Activated CD4-positive, alpha-beta T cell treated with anti-CD3 and anti-CD28 coated beads for 36 hours (primary cell): ENCODE measurements around the gene GNB1. TPM values are rescaled to one million over a fixed set of nuclear protein-coding genes. Genes with fewer than 3 reads are reported as not detected.
A peak's percentile ranks its signal among the peaks of the same experiment; 100 is the strongest.

Experiments
- ATAC-seq: fragments of 200-7000 bp; cut with Tn5 transposase; one replicate; pipeline ENCODE4 v1.10.0; 2021; ENCODE audit warnings: mild to moderate bottlenecking, moderate library complexity
- CTCF ChIA-PET: fragments of 350-600 bp; sonication (Branson Sonifier 250); formaldehyde crosslinking; loops from one replicate; lab custom pipeline; 2021; ENCODE audit warnings: antibody characterized with exemption; lab: Charles Lee
- POLR2A ChIA-PET: fragments of 350-600 bp; sonication (Branson Sonifier 250); formaldehyde crosslinking; loops from one replicate; lab custom pipeline; 2021; ENCODE audit warnings: antibody characterized with exemption, inconsistent platforms; lab: Charles Lee
- DNase-seq: peaks from one replicate; pipeline ENCODE4 v3.0.0-alpha.2; 2020
- H3K27ac Mint-ChIP-seq: one replicate; pipeline ENCODE4 v1.8.0; 2021; ENCODE audit warnings: mixed read lengths
- H3K27me3 Mint-ChIP-seq: one replicate; pipeline ENCODE4 v1.8.0; 2021; ENCODE audit warnings: mixed read lengths
- H3K36me3 Mint-ChIP-seq: one replicate; pipeline ENCODE4 v1.8.0; 2021; ENCODE audit warnings: low read depth, mixed read lengths
- H3K4me1 Mint-ChIP-seq: one replicate; pipeline ENCODE4 v1.8.0; 2021; ENCODE audit warnings: mixed read lengths
- H3K4me3 Mint-ChIP-seq: one replicate; pipeline ENCODE4 v1.8.0; 2021; ENCODE audit warnings: mild to moderate bottlenecking, moderate library complexity, mixed read lengths
- H3K9me3 Mint-ChIP-seq: one replicate; pipeline ENCODE4 v1.8.0; 2021; ENCODE audit warnings: low read depth, mixed read lengths
- intact Hi-C, 2 experiments: fragments of 100-400 bp; cut with DNase I in 1 of 2; cut with micrococcal nuclease in 1 of 2; formaldehyde crosslinking; loops; one replicate each; pipeline versions ENCODE4 v1.14.2 to v1.15.1; 2022 to 2024; cut with DNase I, micrococcal nuclease
- total RNA-seq, 2 experiments: library from RNA; stranded (reverse); gene quantifications; one replicate each; pipeline ENCODE4 v1.2.3, GENCODE V29; 2021

The GNB1 gene
- total RNA-seq, 2 experiments from 2014 or later: 347 to 669 TPM

- H3K36me3 Mint-ChIP-seq: peaks cover 42% of the 10 kb centered on the region
- H3K27me3 Mint-ChIP-seq: no peaks in the 10 kb centered on the region
- ChIA-PET POLR2A (no interaction called here), CTCF (no interaction called here)
- DNase-seq (no peak), ATAC-seq (no peak)
- H3K4me3 Mint-ChIP-seq: no peak overlapping the region
- intact Hi-C loops: no loop called here
- H3K27ac Mint-ChIP-seq: no peak overlapping the region
- no peaks in the 10 kb centered on the region for H3K9me3 Mint-ChIP-seq
- H3K4me1 Mint-ChIP-seq: peaks cover 11% of the 10 kb centered on the region
These were observed 86.6 kb downstream of the GNB1 start for GRCh38 chr1:1804301-1804700.

DNA sequence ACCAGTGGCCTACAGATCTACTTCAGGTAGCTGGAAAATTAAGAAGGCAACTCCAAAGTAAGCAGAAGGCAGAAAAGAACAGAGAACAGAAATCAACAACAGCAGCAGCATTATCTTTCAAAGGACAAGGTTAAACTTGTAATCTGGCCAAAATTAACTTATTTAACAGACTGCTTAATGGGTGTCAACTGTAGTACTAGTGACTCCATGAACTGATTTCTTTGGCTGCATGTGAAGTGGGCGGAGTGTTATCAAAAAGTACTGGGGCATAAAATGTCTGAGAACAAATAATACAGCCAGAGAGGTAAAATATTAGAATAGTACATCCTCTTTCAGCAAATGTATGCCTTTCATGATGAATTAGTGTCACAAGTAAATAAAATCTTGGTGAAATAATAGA, 88.0 kb downstream of the GNB1 start:
- Mint-ChIP-seq H3K36me3 (peaks cover 38% of the 10 kb centered on the region), H3K4me1 (peaks cover 11% of the 10 kb centered on the region), H3K9me3 (no peaks in the 10 kb centered on the region), H3K27me3 (no peaks in the 10 kb centered on the region), H3K27ac (no peak overlapping the region), H3K4me3 (no peak overlapping the region)
- ChIA-PET CTCF (interaction anchor here (1.4 to 1.5 kb wide), 2 partner anchors 103 to 106 kb away, joined by 3 to 4 read pairs; no protein-coding TSS in a partner anchor), POLR2A (no interaction called here)
- intact Hi-C loops: no loop called here
- ATAC-seq (no peak), DNase-seq (no peak)

DNA sequence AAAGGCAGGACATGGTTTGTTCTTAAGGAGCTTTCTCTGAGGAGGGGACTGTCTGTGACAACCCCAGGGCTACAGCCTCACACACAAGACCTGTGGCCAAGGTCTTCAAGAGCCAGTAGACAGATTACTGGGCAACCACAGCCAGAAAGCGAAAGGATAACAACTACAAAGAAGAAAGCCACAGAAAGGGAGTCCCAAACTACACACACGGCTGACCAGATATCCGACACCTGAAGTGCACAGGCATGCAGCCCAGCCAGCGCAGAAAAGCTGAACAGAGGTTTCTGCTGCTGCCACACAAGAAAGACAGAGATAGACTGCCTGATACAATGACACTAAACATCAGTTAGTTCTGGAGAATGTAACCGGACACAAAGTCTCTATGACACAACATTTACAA, 91.2 kb downstream of the GNB1 start:
- no peak for ATAC-seq
- ChIA-PET CTCF (interaction anchor here (1.0 kb wide), 1 partner anchor 27 kb away, joined by 3 read pairs; no protein-coding TSS in a partner anchor), POLR2A (no interaction called here)
- H3K9me3 Mint-ChIP-seq: no peaks in the 10 kb centered on the region
- intact Hi-C loops: no loop called here
- peaks cover 48% of the 10 kb centered on the region for H3K36me3 Mint-ChIP-seq
- peaks cover 11% of the 10 kb centered on the region for H3K4me1 Mint-ChIP-seq
- no peak for DNase-seq
- no peaks in the 10 kb centered on the region for H3K27me3 Mint-ChIP-seq
- H3K27ac Mint-ChIP-seq: peak overlapping the region; percentile 63
- no peak overlapping the region for H3K4me3 Mint-ChIP-seq

DNA sequence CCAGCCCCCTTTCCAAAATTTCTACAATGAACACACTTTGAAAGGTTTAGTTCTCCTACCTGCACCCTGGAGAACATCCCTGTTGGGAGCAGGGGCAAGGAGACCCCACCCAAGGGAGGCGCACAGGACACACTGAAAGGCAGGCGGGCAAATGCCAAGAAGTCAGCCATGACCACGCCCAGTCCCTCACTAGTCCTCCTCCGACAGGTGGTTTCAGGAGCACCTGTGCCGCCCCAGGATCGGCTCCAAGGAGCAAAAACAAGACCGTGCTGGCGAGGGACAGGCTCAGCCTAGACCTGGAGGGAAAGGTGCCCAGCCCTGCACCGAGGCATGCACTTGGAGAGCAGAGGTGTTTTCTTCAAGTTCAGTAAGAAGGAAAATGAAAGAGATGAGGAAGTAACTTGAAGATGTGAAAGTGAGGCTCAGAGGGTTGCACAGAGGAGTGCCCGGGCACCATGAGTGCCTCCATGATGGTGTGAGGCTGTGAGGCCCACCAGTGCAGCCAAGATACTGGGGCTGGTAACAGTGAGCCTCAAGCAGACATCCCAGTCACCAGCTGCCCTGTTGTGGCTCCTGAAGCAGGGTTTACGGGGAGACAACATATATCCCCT, 93.1 kb downstream of the GNB1 start:
- Mint-ChIP-seq H3K36me3 (peaks cover 44% of the 10 kb centered on the region), H3K27ac (peak overlapping the region; percentile 76), H3K4me1 (peaks cover 11% of the 10 kb centered on the region), H3K4me3 (no peak overlapping the region), H3K27me3 (no peaks in the 10 kb centered on the region), H3K9me3 (no peaks in the 10 kb centered on the region)
- POLR2A ChIA-PET: no interaction called here
- ATAC-seq: peak; percentile 47
- CTCF ChIA-PET: no interaction called here
- DNase-seq: no peak
- intact Hi-C loops: no loop called here

- Mint-ChIP-seq H3K36me3 (peaks cover 46% of the 10 kb centered on the region), H3K9me3 (no peaks in the 10 kb centered on the region), H3K4me1 (peaks cover 7% of the 10 kb centered on the region), H3K4me3 (no peak overlapping the region), H3K27ac (no peak overlapping the region), H3K27me3 (no peaks in the 10 kb centered on the region)
- ATAC-seq (no peak), DNase-seq (peak; percentile 24)
- POLR2A ChIA-PET: no interaction called here
- CTCF ChIA-PET: interaction anchor here (1.2 kb wide), 1 partner anchor 229 kb away, joined by 3 read pairs; no protein-coding TSS in a partner anchor
- intact Hi-C loops: no loop called here
These were observed 94.4 kb downstream of the GNB1 start for GRCh38 chr1:1796466-1796865.

GRCh38 chr1:1794999-1795398, 95.9 kb downstream of the GNB1 start:
- DNase-seq (no peak), ATAC-seq (no peak)
- Mint-ChIP-seq H3K36me3 (peaks cover 42% of the 10 kb centered on the region), H3K4me1 (peaks cover 7% of the 10 kb centered on the region), H3K4me3 (no peak overlapping the region), H3K9me3 (no peaks in the 10 kb centered on the region), H3K27me3 (no peaks in the 10 kb centered on the region), H3K27ac (no peak overlapping the region)
- ChIA-PET CTCF (interaction anchor here (1.1 to 1.2 kb wide), 2 partner anchors 38 to 231 kb away, joined by 3 read pairs; no protein-coding TSS in a partner anchor), POLR2A (no interaction called here)
- intact Hi-C loops: no loop called here

- peaks cover 46% of the 10 kb centered on the region for H3K36me3 Mint-ChIP-seq
- ChIA-PET CTCF (no interaction called here), POLR2A (no interaction called here)
- ATAC-seq (no peak), DNase-seq (no peak)
- no peak overlapping the region for H3K4me3 Mint-ChIP-seq
- H3K27me3 Mint-ChIP-seq: no peaks in the 10 kb centered on the region
- H3K27ac Mint-ChIP-seq: peak overlapping the region; percentile 76
- no peaks in the 10 kb centered on the region for H3K9me3 Mint-ChIP-seq
- intact Hi-C loops: no loop called here
- peaks cover 4% of the 10 kb centered on the region for H3K4me1 Mint-ChIP-seq
These were observed 97.2 kb downstream of the GNB1 start for GRCh38 chr1:1793481-1794244.

DNA sequence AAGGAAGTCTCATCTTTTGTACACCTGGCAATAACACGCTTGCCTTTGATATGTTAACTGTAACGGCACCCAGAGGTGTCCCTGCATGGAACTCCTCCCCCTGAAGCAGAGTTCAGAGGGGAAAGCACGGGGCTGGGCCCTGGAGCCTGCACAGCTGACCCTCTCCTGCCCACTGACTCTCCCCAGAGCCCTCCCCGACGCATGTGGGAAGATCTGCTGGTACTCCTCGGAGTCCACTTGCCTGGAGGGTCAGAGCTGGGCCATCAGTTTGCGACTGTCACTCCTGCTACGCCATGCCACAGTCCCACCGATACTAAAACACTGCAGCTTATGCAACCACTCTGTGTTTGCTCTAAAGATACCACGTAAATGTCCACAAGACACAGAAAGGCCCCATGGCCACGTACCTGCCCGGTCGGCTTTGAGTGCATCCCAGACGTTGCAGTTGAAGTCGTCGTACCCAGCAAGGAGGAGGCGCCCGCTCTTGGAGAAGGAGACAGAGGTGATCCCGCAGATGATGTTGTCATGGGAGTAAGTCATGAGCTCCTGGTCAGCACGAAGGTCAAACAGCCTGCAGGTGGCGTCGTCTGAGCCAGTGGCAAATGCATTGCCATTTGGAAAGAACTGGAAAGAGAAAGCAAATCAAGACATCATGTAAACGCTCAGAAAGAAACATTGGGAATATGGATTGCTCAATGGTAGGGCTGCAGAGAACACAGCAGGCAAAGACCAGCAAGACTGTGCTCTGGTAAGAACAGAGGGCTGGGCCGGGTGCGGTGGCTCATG, 102.0 kb downstream of the GNB1 start:
- no peaks in the 10 kb centered on the region for H3K9me3 Mint-ChIP-seq
- DNase-seq (peak; percentile 56), ATAC-seq (no peak)
- intact Hi-C loops: no loop called here
- H3K4me3 Mint-ChIP-seq: no peak overlapping the region
- ChIA-PET POLR2A (no interaction called here), CTCF (interaction anchor here (0.6 to 1.2 kb wide), 3 partner anchors 9 to 275 kb away, joined by 3 to 4 read pairs (median 4); no protein-coding TSS in a partner anchor)
- H3K27ac Mint-ChIP-seq: no peak overlapping the region
- H3K4me1 Mint-ChIP-seq: no peaks in the 10 kb centered on the region
- no peaks in the 10 kb centered on the region for H3K27me3 Mint-ChIP-seq
- peaks cover 55% of the 10 kb centered on the region for H3K36me3 Mint-ChIP-seq

DNA sequence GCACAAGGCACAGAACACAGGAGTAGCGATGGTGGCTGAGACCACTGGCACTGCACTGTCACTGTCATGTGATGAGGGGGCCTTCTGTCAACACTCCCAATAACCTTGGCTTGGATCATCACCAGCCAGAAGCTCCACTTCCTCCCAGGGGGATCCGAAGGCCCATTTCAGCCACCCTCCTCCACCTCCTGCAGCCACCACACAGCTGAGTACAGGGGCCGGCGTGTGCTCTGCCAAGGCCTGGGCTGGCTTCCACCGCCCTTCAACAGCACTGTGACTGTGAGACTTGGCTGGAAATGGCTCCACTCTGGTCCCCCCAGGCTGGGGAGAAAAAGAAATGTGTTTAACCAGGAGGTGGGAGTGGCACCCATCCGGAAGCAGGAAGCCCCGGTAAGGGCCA, 102.8 kb downstream of the GNB1 start:
- Mint-ChIP-seq H3K36me3 (peaks cover 50% of the 10 kb centered on the region), H3K27ac (no peak overlapping the region), H3K27me3 (no peaks in the 10 kb centered on the region), H3K9me3 (no peaks in the 10 kb centered on the region), H3K4me3 (no peak overlapping the region), H3K4me1 (peaks cover 2% of the 10 kb centered on the region)
- DNase-seq (no peak), ATAC-seq (no peak)
- CTCF ChIA-PET: interaction anchor here (0.6 to 1.2 kb wide), 2 partner anchors 8 to 276 kb away, joined by 3 to 4 read pairs; no protein-coding TSS in a partner anchor
- intact Hi-C loops: no loop called here
- POLR2A ChIA-PET: interaction anchor here (0.7 kb wide), 1 partner anchor 11 kb away, joined by 3 read pairs; no protein-coding TSS in a partner anchor

DNA sequence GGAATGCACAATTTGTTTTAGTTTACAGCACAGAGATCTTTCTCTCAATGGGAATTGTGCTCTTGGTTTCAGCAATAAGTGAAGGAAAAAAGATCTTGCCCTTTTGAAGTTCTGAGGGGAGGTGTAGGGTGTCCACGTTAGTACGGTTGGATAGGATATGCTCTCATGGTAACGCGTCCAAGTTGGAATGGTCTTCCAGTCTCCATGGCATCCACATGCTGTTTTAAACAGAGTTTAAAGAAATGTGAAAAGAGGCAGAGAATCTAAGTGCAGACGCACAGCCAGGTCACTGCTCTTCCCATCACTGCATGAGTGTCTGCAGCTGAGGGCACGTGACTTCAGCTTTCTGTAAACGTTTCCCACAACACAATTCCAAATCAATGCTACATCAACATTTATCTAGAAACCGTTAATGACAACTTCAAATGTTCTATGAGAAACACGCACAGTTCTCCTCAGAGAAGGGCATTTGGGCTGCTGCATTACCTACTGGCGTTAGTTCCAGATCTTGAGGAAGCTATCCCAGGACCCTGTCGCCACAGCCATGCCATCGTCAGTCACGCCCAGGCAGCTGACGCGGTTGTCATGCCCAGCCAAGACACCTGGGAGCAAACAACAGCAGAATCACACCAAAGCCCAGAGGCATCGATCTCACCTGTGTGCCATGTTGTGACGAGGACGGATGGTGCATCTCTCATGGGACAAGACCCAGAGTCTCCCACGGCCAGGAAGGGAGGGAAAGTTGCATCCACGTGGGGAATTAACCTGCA, 103.9 kb downstream of the GNB1 start:
- no peak for DNase-seq
- ATAC-seq: no peak
- ChIA-PET POLR2A (no interaction called here), CTCF (interaction anchor here (0.6 kb wide), 1 partner anchor 117 kb away, joined by 3 read pairs; no protein-coding TSS in a partner anchor)
- Mint-ChIP-seq H3K4me3 (no peak overlapping the region), H3K27ac (peak overlapping the region; percentile 11), H3K9me3 (no peaks in the 10 kb centered on the region), H3K27me3 (no peaks in the 10 kb centered on the region), H3K4me1 (peaks cover 8% of the 10 kb centered on the region), H3K36me3 (peaks cover 43% of the 10 kb centered on the region)
- intact Hi-C loops: no loop called here

- no peak for DNase-seq
- Mint-ChIP-seq H3K27ac (no peak overlapping the region), H3K36me3 (peaks cover 37% of the 10 kb centered on the region), H3K4me3 (no peak overlapping the region), H3K4me1 (peaks cover 21% of the 10 kb centered on the region), H3K9me3 (no peaks in the 10 kb centered on the region), H3K27me3 (no peaks in the 10 kb centered on the region)
- no peak for ATAC-seq
- ChIA-PET CTCF (no interaction called here), POLR2A (no interaction called here)
- intact Hi-C loops: no loop called here
These were observed 105.2 kb downstream of the GNB1 start for GRCh38 chr1:1785666-1786065.
